MG63 (cell line): Measurements from ENCODE around the gene MEOX2. TPM values are rescaled to one million over a fixed set of nuclear protein-coding genes. Genes with fewer than 3 reads are reported as not detected.

Experiments
- DNase-seq: peaks from one replicate; pipeline ENCODE4 v3.0.0-alpha.2; 2020
- H3K27me3 ChIP-seq: fragments of 250-450 bp; sonication (Bioruptor Pico); 2 replicates; pipeline ENCODE4 v1.5.1; 2020; ENCODE audit warnings: mild to moderate bottlenecking, moderate library complexity
- H3K36me3 ChIP-seq: fragments of 250-450 bp; sonication (Bioruptor Pico); 2 replicates; pipeline ENCODE4 v1.5.1; 2020; ENCODE audit warnings: mild to moderate bottlenecking, moderate library complexity
- H3K4me3 ChIP-seq: fragments of 250-450 bp; sonication (Bioruptor Pico); 2 replicates; pipeline ENCODE4 v1.5.1; 2020; ENCODE audit warnings: mild to moderate bottlenecking, moderate library complexity
- H3K9me3 ChIP-seq: fragments of 250-450 bp; sonication (Bioruptor Pico); 2 replicates; pipeline ENCODE4 v1.5.1; 2020; ENCODE audit warnings: mild to moderate bottlenecking, moderate library complexity
- total RNA-seq: library from RNA; depleted of rRNA; stranded (reverse); fragments of >200 nt; shearing (Covaris generic); gene quantifications from 2 replicates; pipeline ENCODE4 v1.2.3, GENCODE V29; 2014; ENCODE audit warnings: low replicate concordance

MEOX2 gene
- total RNA-seq, 1 experiment from 2014 or later = not detected

DNA sequence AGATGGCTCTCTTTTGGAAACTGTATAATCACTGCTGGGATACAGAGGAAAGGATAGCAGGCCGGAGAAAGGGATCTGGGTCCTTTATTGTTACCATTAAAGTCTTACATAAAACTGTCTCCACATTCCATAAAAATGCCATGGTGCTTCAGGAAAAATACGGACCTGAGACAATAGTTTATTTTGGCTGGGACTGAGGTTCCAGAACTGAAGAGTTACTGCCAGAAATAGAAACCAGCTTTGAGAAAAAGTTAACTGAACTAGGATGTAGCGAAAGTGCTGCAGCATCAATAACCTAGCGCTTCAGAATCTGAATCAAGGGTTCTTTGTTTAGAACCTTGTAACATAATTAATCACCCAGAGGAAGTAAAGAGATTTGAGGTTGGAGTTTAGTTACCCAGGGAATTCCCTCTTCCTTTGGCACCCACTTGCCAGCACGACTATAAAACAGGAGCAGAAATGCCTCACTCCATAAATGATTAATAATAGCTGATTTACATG is 38.0 kb downstream of the MEOX2 start:
- no peaks in the 10 kb centered on the region for H3K27me3 ChIP-seq
- no peaks in the 10 kb centered on the region for H3K9me3 ChIP-seq
- no peaks in the 10 kb centered on the region for H3K36me3 ChIP-seq
- DNase-seq = no peak
- no peak overlapping the region for H3K4me3 ChIP-seq

DNA sequence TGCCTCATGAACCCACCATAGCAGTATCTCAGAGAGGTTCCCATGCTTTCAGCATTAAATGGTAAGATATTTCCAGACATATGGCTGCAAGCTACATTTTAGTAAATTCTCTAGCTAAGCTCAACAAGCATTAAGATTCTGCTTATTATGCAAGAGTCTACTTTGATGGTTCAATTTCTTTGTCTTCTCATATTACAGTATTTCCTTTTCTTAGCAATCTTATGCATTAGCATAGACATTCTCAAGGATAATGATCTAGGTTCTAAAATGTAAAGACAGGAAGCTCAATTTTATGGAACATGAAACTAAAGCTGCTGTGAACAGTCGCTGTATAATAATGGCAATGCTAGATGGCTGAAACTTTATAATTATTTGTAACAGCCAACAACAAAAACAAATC is 39.2 kb downstream of the MEOX2 start:
- H3K4me3 ChIP-seq = no peak overlapping the region
- H3K36me3 ChIP-seq = no peaks in the 10 kb centered on the region
- no peaks in the 10 kb centered on the region for H3K9me3 ChIP-seq
- no peak for DNase-seq
- no peaks in the 10 kb centered on the region for H3K27me3 ChIP-seq

DNA sequence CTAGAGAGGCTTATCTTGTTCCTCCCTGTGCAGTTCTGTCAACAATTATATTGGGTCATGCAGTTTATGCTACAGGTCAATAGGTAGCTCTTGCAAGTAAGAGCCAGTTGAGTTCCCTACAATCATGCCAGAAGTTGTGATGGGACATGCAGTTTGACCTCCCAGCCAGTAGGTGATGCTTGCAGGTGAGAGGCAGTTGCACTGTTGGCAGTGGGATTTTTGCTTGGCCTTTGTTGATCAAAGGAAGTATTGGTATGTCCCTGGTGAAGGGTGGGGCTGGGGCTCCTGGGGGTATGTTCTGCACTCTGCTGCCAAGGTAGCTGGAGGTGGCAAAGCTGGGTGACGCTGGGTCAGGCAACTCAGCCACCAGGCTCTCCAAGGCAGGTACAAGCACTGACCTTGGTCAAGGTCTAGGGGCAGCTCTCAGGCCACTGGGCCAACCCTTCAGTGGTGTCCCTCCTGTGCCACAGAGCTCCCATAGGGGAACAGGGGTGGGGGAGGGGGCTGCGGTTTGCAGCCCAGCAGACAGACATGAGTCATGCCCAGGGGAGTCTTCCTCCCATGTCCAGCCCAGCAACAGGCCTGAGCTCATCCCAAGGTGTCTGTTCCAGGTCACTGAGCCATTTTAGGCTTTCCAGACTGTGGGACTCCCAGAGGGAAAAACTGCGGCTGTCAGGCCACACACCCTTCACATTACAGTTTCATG is 43.3 kb downstream of the MEOX2 start:
- no peaks in the 10 kb centered on the region for H3K9me3 ChIP-seq
- no peak for DNase-seq
- no peak overlapping the region for H3K4me3 ChIP-seq
- H3K27me3 ChIP-seq = no peaks in the 10 kb centered on the region
- no peaks in the 10 kb centered on the region for H3K36me3 ChIP-seq

DNA sequence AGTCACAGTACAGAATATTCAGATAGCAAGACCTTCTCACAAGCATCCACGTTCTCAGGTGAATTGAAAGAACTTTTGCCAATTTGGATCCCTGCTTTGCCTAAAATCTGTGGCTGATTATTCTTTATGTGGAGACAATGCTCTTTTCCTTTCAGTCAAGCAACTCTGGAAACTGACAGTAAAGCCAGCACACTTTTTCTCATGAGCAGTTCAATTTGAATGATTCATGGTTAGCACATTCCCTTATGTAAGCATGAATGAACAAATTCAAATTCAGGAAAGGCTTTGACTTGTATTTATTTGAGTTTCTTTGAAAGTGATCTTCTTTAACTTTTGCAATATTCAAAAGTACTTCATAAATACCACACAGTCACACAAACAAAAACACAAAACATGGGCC is 57.6 kb downstream of the MEOX2 start:
- Histone ChIP-seq H3K27me3 (no peaks in the 10 kb centered on the region), H3K4me3 (no peak overlapping the region), H3K9me3 (no peaks in the 10 kb centered on the region), H3K36me3 (no peaks in the 10 kb centered on the region)
- DNase-seq = no peak

DNA sequence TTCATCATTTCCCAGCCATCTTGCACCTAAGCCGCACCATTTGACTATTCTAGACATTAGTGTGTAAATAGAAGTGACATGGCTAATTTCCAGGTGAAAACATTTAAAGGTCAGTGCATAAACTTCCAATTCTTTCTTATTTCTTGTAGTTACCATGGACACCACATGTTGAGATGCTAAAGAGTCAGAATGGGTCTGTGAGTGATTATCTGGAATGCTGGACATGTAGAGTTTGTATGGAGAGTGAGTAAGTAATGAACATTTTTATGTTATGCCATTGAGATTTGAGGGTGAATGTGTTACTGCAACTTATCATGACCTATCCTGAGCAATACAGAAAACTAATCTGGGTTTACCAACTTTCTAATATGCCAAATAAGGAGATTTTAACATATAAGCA is 60.4 kb downstream of the MEOX2 start:
- DNase-seq = no peak
- H3K9me3 ChIP-seq = no peaks in the 10 kb centered on the region

DNA sequence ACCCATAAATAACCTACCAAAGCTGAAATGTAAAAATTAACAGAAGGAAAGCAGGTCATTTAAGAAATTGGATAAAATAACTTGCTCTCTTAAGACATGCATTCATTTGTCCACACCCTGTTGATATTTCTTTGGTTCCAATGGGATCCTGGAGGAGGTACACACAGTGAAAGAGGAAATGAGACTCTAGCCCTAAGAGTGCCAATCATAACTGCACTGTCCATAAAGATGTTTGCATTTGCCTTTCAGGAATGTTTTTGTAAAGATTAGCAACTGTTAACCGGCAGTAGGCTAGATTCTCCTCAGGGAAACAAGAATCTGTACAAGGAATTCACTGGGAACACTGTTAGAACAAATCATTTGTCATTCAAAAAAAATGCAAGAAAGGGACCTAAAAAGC is 61.0 kb downstream of the MEOX2 start:
- H3K9me3 ChIP-seq = no peaks in the 10 kb centered on the region
- H3K4me3 ChIP-seq = no peak overlapping the region
- no peaks in the 10 kb centered on the region for H3K36me3 ChIP-seq
- no peaks in the 10 kb centered on the region for H3K27me3 ChIP-seq
- no peak for DNase-seq

More for the DNA sequence above, 60.4 kb downstream of the MEOX2 start:
- Histone ChIP-seq H3K27me3 (no peaks in the 10 kb centered on the region), H3K36me3 (no peaks in the 10 kb centered on the region), H3K4me3 (no peak overlapping the region)

DNA sequence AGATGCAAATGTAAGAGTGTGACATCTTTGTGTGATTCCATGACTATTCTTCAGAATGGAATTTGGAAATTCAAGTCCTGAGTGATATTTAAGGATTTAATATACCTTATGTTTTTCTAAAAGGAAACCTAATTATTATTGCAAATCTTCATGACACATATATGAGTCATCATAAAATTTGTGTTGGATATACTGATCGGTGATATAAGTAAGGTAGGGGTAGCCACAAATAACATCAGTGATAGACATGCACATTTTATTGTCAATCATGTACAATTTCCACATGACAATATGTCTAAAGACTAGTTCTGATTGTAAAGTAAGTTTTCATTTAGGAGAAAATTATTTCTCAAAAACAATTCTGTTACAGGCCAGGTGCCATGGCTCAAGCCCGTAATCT is 65.0 kb downstream of the MEOX2 start:
- Histone ChIP-seq H3K9me3 (no peaks in the 10 kb centered on the region), H3K36me3 (no peaks in the 10 kb centered on the region), H3K4me3 (no peak overlapping the region), H3K27me3 (no peaks in the 10 kb centered on the region)
- DNase-seq = no peak

DNA sequence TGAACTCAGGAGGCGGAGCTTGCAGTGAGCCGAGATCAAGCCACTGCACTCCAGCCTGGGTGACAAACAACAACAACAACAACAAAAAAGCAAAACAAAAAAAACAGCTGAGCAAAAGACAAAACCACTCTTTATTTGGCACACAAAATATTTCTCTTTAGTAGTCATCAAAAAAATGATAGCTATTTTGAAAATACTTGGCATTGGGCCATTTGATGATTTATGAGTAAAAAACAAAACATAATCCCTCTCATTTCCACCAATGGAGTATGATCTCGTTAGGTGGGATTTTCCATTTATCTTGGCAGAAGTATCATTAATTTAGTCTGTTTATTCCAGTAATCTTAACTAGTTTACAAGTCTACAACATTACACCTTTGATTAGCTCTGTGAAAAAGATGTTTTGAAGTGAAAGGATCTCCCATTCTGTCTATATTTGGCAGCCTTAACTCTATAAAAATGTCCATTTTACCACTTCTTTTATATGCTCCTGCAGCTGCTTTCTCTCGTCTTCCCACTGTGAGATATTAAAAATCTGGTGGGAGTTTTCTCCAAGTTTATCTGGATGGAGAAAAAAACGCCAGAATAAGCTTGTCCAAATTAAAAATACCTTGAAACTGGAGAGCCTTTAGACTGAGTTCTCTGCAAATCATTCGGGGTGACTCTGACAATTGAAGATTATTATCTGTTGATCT is 65.8 kb downstream of the MEOX2 start:
- Histone ChIP-seq H3K27me3 (no peaks in the 10 kb centered on the region), H3K36me3 (no peaks in the 10 kb centered on the region), H3K9me3 (no peaks in the 10 kb centered on the region), H3K4me3 (no peak overlapping the region)
- DNase-seq = no peak

DNA sequence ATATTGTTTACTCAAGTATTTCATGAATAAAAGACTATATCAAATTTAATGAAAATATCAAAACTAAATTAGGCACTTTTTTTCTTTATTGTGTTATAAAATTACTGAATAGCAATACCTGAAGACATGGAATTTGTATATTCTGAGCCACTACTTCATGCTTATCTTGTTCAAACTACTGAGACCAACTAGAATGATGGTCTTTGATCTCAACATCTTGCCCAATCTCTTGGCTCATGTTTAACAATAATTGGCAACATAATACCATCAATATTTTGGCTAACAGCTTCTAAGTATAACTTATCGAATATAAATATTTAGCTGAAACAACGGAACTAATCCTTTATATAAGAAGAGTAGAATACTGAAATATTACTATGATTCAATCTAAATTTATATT is 68.2 kb downstream of the MEOX2 start:
- no peak for DNase-seq
- H3K27me3 ChIP-seq = no peaks in the 10 kb centered on the region
- no peaks in the 10 kb centered on the region for H3K36me3 ChIP-seq
- no peaks in the 10 kb centered on the region for H3K9me3 ChIP-seq
- H3K4me3 ChIP-seq = no peak overlapping the region

DNA sequence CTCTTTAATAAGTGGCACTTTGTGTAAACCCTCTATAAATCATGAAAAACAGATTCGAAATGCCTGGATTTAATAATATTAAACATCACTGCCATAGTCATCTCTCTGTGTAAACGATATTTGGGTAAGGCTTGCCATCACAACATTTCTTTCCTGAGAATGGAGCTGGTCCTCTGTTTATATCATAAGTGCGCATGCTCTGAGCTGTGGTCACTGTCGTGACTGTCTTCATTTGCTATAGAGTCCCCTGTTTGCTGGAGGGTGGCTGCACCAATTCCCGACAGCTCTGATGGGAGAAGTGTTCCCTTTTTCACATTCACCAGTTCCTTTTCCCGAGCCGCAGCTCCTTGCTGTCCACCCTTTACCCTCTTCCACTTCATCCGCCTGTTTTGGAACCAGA is 74.3 kb downstream of the MEOX2 start:
- no peak for DNase-seq

DNA sequence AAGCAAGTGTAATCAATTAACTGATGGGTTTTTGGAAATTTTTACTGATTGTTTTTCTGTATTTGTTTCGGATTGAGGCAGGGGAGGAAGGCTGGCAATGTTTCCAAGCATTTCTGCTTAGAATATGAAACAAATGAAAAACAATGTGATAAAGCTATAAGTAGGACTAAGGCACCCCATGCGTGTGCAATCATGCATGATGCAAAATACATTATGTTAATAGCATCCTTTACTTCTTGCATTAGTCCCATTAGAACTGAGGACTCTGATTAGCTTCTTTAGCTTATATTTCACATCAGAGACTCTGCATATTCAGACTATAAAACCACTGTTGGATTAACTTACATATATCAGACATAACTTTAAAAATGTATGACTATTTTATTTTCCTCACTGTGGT is 76.0 kb downstream of the MEOX2 start:
- Histone ChIP-seq H3K27me3 (no peaks in the 10 kb centered on the region), H3K4me3 (no peak overlapping the region), H3K36me3 (no peaks in the 10 kb centered on the region), H3K9me3 (no peaks in the 10 kb centered on the region)
- no peak for DNase-seq

More for the DNA sequence above, 74.3 kb downstream of the MEOX2 start:
- H3K4me3 ChIP-seq = no peak overlapping the region
- no peaks in the 10 kb centered on the region for H3K36me3 ChIP-seq
- no peaks in the 10 kb centered on the region for H3K9me3 ChIP-seq
- no peaks in the 10 kb centered on the region for H3K27me3 ChIP-seq

DNA sequence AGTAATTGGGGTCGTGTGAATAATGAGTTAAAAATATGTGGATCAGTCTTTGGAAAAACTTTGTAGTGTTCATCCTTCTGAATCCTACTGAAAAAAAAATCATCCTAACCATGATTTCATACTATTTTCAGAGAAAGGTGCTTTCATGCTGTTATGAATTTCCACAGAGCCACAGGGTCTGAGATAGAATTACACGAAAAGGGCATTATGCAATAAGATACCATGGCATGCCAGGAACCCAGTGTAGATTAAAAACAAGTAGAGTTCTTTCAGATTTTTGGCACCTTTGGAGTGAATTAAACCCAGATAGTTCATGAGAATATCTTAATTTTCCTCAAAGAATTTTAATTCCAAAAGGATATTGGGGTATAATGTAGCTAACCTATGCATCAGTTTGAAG is 77.2 kb downstream of the MEOX2 start:
- Histone ChIP-seq H3K4me3 (no peak overlapping the region), H3K9me3 (no peaks in the 10 kb centered on the region), H3K36me3 (no peaks in the 10 kb centered on the region), H3K27me3 (no peaks in the 10 kb centered on the region)
- DNase-seq = no peak

DNA sequence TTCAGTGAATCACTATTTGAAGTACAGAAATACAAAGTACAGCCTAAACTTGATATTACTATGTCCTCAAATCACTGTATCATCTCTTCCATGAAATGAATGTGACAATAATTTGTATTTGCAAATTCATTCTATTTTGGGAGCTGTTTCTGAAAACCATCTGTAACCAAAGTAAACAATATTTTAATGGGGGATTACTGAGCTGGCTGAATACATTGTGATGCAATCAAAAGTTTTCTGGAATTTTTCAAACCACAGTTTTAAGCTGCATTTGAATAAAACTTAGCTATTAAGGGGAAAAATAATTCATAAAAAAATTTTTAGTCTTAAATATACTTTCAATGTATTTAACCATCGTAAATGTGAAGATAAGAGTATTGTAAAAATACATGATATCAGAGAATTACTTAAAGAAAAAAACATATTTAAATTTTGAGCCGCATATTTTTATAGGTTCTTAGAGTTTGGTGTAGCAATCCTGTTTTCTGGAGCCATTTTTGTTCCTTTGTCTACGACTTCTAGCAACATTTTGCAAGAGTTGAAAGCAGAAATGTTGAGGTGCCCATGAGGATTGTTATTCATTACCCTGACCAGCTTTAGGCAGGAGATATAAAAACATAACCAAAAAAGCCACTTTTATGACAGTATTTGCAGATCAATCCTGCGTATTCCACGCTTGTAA is 78.8 kb downstream of the MEOX2 start:
- Histone ChIP-seq H3K36me3 (no peaks in the 10 kb centered on the region), H3K4me3 (no peak overlapping the region), H3K9me3 (no peaks in the 10 kb centered on the region), H3K27me3 (no peaks in the 10 kb centered on the region)
- DNase-seq = no peak

DNA sequence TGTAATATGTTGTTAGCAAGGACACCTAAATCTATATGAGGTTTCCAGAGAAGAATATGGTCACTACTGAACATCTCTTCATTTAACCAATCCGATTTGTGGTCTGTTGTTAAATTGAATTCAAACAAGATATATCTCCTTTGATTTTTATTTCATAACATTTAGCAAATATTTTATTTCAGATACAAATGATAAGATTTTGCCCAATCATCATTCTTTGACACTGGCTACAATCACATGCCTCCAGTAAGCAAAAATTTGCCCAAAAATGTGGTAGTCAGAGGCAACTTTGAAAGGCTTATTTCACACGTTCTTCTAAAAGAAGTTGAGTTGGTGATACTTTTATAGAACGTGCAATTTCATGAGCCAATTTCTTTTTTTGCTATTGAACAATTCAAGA is 79.9 kb downstream of the MEOX2 start:
- Histone ChIP-seq H3K9me3 (no peaks in the 10 kb centered on the region), H3K36me3 (no peaks in the 10 kb centered on the region), H3K4me3 (no peak overlapping the region), H3K27me3 (no peaks in the 10 kb centered on the region)
- no peak for DNase-seq

DNA sequence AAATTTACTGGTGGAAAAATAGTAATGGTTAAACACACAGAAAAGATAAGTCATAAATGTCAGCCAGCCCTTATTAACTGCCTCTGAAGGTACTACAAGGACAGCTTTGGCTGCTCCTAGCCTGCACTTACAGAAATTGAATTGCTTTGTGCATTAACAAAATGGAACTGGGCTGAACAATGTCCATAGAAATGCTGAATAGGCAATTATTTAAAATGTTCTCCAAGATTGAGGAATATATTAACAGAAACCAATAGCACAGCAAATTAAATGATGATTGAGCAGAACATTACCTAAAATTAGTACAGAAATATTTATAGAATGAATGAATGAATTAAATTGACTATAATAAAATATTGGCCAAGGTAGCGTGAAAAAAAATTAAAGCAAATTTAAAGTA is 82.3 kb downstream of the MEOX2 start:
- DNase-seq = no peak

DNA sequence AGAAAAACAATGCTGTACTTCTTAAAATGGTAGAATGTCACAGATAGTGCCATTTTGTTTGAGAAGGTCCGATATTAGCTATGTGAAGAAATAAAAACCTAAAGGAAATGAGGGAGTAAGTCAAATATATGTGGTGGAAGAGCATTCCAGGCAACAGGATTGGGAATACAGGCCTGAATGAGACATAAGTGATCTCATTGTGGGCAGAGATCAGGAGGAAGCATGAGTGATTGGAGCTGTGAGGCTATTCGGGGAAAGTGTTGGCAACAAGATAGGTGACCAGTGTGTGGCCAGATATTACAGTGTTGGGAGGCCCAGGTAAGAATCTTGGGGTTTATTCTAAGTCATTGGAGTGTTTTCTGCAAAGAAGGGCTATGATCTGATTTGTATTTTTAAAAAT is 83.4 kb downstream of the MEOX2 start:
- no peak overlapping the region for H3K4me3 ChIP-seq
- no peaks in the 10 kb centered on the region for H3K36me3 ChIP-seq
- H3K9me3 ChIP-seq = no peaks in the 10 kb centered on the region
- no peak for DNase-seq
- no peaks in the 10 kb centered on the region for H3K27me3 ChIP-seq

More for the DNA sequence above, 82.3 kb downstream of the MEOX2 start:
- H3K4me3 ChIP-seq = no peak overlapping the region
- H3K9me3 ChIP-seq = no peaks in the 10 kb centered on the region
- H3K27me3 ChIP-seq = no peaks in the 10 kb centered on the region
- no peaks in the 10 kb centered on the region for H3K36me3 ChIP-seq

DNA sequence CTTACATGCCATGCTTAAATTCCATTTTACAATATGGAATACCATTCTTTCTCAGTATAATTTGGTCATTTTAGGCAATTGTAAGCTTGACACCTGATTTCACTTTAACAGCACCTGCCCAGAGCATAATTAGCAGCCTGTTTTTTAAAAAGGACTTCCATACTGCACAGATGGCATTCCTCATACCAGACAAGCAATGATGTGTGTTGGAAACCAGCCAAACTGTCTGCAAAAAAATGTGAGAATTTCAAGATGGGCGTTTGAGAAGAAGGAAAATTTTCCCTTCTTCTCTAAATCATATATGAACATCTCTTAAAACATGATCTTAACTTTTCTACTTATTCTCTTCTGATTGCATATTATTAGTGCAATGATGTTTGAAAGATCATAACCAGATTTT is 84.2 kb downstream of the MEOX2 start:
- H3K36me3 ChIP-seq = no peaks in the 10 kb centered on the region
- no peak for DNase-seq
- no peaks in the 10 kb centered on the region for H3K27me3 ChIP-seq

More for the DNA sequence above, 84.2 kb downstream of the MEOX2 start:
- no peaks in the 10 kb centered on the region for H3K9me3 ChIP-seq
- H3K4me3 ChIP-seq = no peak overlapping the region
